Measurements from ENCODE around the gene COL5A1. TPM values are rescaled to one million over a fixed set of nuclear protein-coding genes. Genes with fewer than 3 reads are reported as not detected.

COL5A1 gene
- polyA plus RNA-seq, 3 donors = 0.01 TPM; not detected in 2

DNA sequence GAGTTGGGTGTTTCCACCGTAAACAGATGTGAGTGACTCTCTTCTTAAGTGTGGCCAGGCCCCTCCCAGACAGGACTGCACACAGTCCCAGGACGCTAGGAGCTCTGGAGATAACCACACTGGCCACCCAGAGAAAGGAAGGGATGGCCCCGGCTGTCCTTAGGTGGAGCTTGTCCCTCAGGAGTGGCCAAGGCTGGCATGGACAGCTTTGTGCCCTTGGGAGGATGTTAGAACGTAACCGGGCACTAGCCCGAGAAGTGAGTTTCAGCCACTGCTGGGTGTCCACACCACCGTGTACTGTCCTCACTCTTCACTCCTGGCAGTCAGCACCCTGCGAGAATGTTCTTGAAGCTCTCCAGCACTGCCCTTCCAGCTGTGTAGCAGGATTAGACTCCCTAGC is 203.2 kb downstream of the COL5A1 start:
- Histone ChIP-seq H3K9ac (ENCODE audit: insufficient read depth, low read length, poor library complexity, severe bottlenecking) (no peak overlapping the region), H3K9me3 (replicated peaks in 1 of 2; ENCODE audit: control insufficient read depth in 1 of 2, insufficient read depth in 1 of 2, low read length in 2 of 2) (peaks cover 0 to 16% of the 10 kb centered on the region in 2 donors)
- intact Hi-C loops (cut with micrococcal nuclease) = no loop called here

DNA sequence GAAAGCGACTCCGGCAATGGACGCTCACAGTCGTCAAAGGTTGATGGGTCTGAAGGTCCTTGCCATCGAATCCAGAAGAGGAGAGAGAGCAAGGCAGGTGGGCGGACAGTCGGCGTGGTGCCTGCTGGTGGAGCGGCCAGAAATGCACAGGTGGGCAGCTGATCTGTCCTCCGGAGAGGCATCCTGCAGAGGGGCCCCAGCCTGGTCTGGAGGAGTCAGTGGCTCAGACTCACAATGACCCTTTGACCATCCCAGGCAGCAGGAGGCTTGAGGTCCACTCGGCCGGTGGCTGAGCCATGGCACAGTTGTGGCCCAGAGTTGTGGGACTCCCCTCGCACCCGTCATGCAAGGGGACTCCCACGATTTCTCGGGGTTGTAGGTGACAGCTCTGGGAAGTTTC is 204.6 kb downstream of the COL5A1 start:
- no peaks in the 10 kb centered on the region for H3K4me1 ChIP-seq (ENCODE audit: control insufficient read depth in 1 of 2, insufficient read depth in 2 of 2, low read length in 2 of 2)
- H3K9ac ChIP-seq (ENCODE audit: insufficient read depth, low read length, poor library complexity, severe bottlenecking) = no peak overlapping the region
- no peaks in the 10 kb centered on the region for H3K27me3 ChIP-seq (ENCODE audit: control insufficient read depth in 2 of 2, insufficient read depth in 2 of 2, low read length in 2 of 2)
- no peaks in the 10 kb centered on the region for H4K20me1 ChIP-seq (ENCODE audit: insufficient read depth, low read length)
- H3K4me3 ChIP-seq (replicated peaks in 1 of 3; ENCODE audit: low read depth in 2 of 3, low read length in 3 of 3) = no peak overlapping the region
- Mint-ChIP-seq H3K9me3 (peaks cover 3 to 26% (median 17%) of the 10 kb centered on the region in 7 donors), H3K27ac (no peak overlapping the region), H3K4me1 (peaks cover 1% of the 10 kb centered on the region), H3K4me3 (no peak overlapping the region), H3K27me3 (ENCODE audit: low read depth in 3 of 3) (peaks cover 2 to 10% (median 9%) of the 10 kb centered on the region in 3 donors), H3K36me3 (no peaks in the 10 kb centered on the region)
- no peak for DNase-seq
- intact Hi-C loops (cut with micrococcal nuclease) = no loop called here
- H3K79me2 ChIP-seq (ENCODE audit: insufficient read depth, low read length) = no peaks in the 10 kb centered on the region
- H3K4me2 ChIP-seq (replicated peaks; ENCODE audit: extremely low read depth, low read length, poor library complexity, severe bottlenecking) = no peak overlapping the region
- no peak overlapping the region for H3K27ac ChIP-seq (ENCODE audit: low read depth in 1 of 2, low read length in 2 of 2)
- 94% methylated on average over 12 of the region's 16 CpGs for WGBS (ENCODE audit: insufficient coverage)
- TF ChIP-seq, protein P1, sequence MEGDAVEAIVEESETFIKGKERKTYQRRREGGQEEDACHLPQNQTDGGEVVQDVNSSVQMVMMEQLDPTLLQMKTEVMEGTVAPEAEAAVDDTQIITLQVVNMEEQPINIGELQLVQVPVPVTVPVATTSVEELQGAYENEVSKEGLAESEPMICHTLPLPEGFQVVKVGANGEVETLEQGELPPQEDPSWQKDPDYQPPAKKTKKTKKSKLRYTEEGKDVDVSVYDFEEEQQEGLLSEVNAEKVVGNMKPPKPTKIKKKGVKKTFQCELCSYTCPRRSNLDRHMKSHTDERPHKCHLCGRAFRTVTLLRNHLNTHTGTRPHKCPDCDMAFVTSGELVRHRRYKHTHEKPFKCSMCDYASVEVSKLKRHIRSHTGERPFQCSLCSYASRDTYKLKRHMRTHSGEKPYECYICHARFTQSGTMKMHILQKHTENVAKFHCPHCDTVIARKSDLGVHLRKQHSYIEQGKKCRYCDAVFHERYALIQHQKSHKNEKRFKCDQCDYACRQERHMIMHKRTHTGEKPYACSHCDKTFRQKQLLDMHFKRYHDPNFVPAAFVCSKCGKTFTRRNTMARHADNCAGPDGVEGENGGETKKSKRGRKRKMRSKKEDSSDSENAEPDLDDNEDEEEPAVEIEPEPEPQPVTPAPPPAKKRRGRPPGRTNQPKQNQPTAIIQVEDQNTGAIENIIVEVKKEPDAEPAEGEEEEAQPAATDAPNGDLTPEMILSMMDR (IDR thresholded peaks at IDR 0.05) = no peak
- no peaks in the 10 kb centered on the region for H3K36me3 ChIP-seq (replicated peaks in 1 of 2; ENCODE audit: control insufficient read depth in 1 of 2, insufficient read depth in 2 of 2, low read length in 2 of 2)
- peaks cover 10 to 29% of the 10 kb centered on the region in 2 donors for H3K9me3 ChIP-seq (replicated peaks in 1 of 2; ENCODE audit: control insufficient read depth in 1 of 2, insufficient read depth in 1 of 2, low read length in 2 of 2)
- no peak overlapping the region for H2AFZ ChIP-seq (ENCODE audit: insufficient read depth, low read depth, low read length, poor library complexity, severe bottlenecking)

More for the DNA sequence above, 203.2 kb downstream of the COL5A1 start:
- Mint-ChIP-seq H3K4me1 (peaks cover 1% of the 10 kb centered on the region), H3K27me3 (ENCODE audit: low read depth in 3 of 3) (peaks cover 2 to 11% (median 10%) of the 10 kb centered on the region in 3 donors), H3K4me3 (no peak overlapping the region), H3K27ac (no peak overlapping the region), H3K9me3 (peaks cover 0 to 14% (median 5%) of the 10 kb centered on the region in 7 donors), H3K36me3 (no peaks in the 10 kb centered on the region)
- TF ChIP-seq, protein P1 (IDR thresholded peaks at IDR 0.05) = no peak
- Histone ChIP-seq H3K79me2 (ENCODE audit: insufficient read depth, low read length) (no peaks in the 10 kb centered on the region), H3K27me3 (ENCODE audit: control insufficient read depth in 2 of 2, insufficient read depth in 2 of 2, low read length in 2 of 2) (no peaks in the 10 kb centered on the region), H4K20me1 (ENCODE audit: insufficient read depth, low read length) (no peaks in the 10 kb centered on the region), H2AFZ (ENCODE audit: insufficient read depth, low read depth, low read length, poor library complexity, severe bottlenecking) (no peak overlapping the region), H3K36me3 (replicated peaks in 1 of 2; ENCODE audit: control insufficient read depth in 1 of 2, insufficient read depth in 2 of 2, low read length in 2 of 2) (no peaks in the 10 kb centered on the region), H3K4me3 (replicated peaks in 1 of 3; ENCODE audit: low read depth in 2 of 3, low read length in 3 of 3) (no peak overlapping the region), H3K4me2 (replicated peaks; ENCODE audit: extremely low read depth, low read length, poor library complexity, severe bottlenecking) (no peak overlapping the region), H3K27ac (ENCODE audit: low read depth in 1 of 2, low read length in 2 of 2) (no peak overlapping the region), H3K4me1 (ENCODE audit: control insufficient read depth in 1 of 2, insufficient read depth in 2 of 2, low read length in 2 of 2) (no peaks in the 10 kb centered on the region)
- DNase-seq = no peak
- WGBS (ENCODE audit: insufficient coverage) = 90% methylated on average over 7 of the region's 8 CpGs

Measured in CD14-positive monocyte (primary cell).